Measurements from ENCODE around the gene MTUS2.

The MTUS2 gene

GRCh38 chr13:29449726-29450125 is 629.6 kb downstream of the MTUS2 start:
- Histone ChIP-seq H3K9me3 (no peaks in the 10 kb centered on the region), H3K27me3 (ENCODE audit: low read depth) (no peaks in the 10 kb centered on the region), H3K4me1 (no peaks in the 10 kb centered on the region), H3K36me3 (replicated peaks) (no peaks in the 10 kb centered on the region), H3K4me3 (no peak overlapping the region)
- in situ Hi-C loops (cut with MboI; ENCODE audit: low sequenced_read_pairs) = no loop called here
- DNase-seq (ENCODE audit: low spot score in 2 of 2) = no peak

GRCh38 chr13:29451976-29452375 is 631.8 kb downstream of the MTUS2 start:
- no peaks in the 10 kb centered on the region for H3K36me3 ChIP-seq (replicated peaks)
- no peak for DNase-seq (ENCODE audit: low spot score in 2 of 2)
- no peaks in the 10 kb centered on the region for H3K4me1 ChIP-seq
- no peak overlapping the region for H3K4me3 ChIP-seq
- no peaks in the 10 kb centered on the region for H3K27me3 ChIP-seq (ENCODE audit: low read depth)
- in situ Hi-C loops (cut with MboI; ENCODE audit: low sequenced_read_pairs) = no loop called here
- no peaks in the 10 kb centered on the region for H3K9me3 ChIP-seq

GRCh38 chr13:29452773-29453616 is 632.9 kb downstream of the MTUS2 start:
- no peaks in the 10 kb centered on the region for H3K9me3 ChIP-seq
- in situ Hi-C loops (cut with MboI; ENCODE audit: low sequenced_read_pairs) = no loop called here
- H3K4me1 ChIP-seq = no peaks in the 10 kb centered on the region
- no peak overlapping the region for H3K4me3 ChIP-seq
- DNase-seq (ENCODE audit: low spot score in 2 of 2) = no peak
- H3K36me3 ChIP-seq (replicated peaks) = no peaks in the 10 kb centered on the region
- no peaks in the 10 kb centered on the region for H3K27me3 ChIP-seq (ENCODE audit: low read depth)

GRCh38 chr13:29453617-29454011 is 633.5 kb downstream of the MTUS2 start:
- Histone ChIP-seq H3K4me1 (no peaks in the 10 kb centered on the region), H3K9me3 (no peaks in the 10 kb centered on the region), H3K36me3 (replicated peaks) (no peaks in the 10 kb centered on the region), H3K4me3 (no peak overlapping the region), H3K27me3 (ENCODE audit: low read depth) (no peaks in the 10 kb centered on the region)
- in situ Hi-C loops (cut with MboI; ENCODE audit: low sequenced_read_pairs) = no loop called here
- no peak for DNase-seq (ENCODE audit: low spot score in 2 of 2)

- Histone ChIP-seq H3K27me3 (ENCODE audit: low read depth) (no peaks in the 10 kb centered on the region), H3K36me3 (replicated peaks) (no peaks in the 10 kb centered on the region), H3K9me3 (no peaks in the 10 kb centered on the region), H3K4me3 (no peak overlapping the region), H3K4me1 (no peaks in the 10 kb centered on the region)
- peak in 1 of 2 experiments; percentile 27 for DNase-seq (ENCODE audit: low spot score in 2 of 2)
- in situ Hi-C loops (cut with MboI; ENCODE audit: low sequenced_read_pairs) = no loop called here
These were observed 634.9 kb downstream of the MTUS2 start for GRCh38 chr13:29454931-29455481.

- Histone ChIP-seq H3K27me3 (ENCODE audit: low read depth) (no peaks in the 10 kb centered on the region), H3K4me3 (no peak overlapping the region), H3K9me3 (no peaks in the 10 kb centered on the region), H3K4me1 (no peaks in the 10 kb centered on the region), H3K36me3 (replicated peaks) (no peaks in the 10 kb centered on the region)
- in situ Hi-C loops (cut with MboI; ENCODE audit: low sequenced_read_pairs) = no loop called here
- no peak for DNase-seq (ENCODE audit: low spot score in 2 of 2)
These were observed 636.3 kb downstream of the MTUS2 start for GRCh38 chr13:29456419-29456818.

- no peaks in the 10 kb centered on the region for H3K4me1 ChIP-seq
- in situ Hi-C loops (cut with MboI; ENCODE audit: low sequenced_read_pairs) = no loop called here
- DNase-seq (ENCODE audit: low spot score in 2 of 2) = peak in 1 of 2 experiments; percentile 9
- no peaks in the 10 kb centered on the region for H3K9me3 ChIP-seq
- no peak overlapping the region for H3K4me3 ChIP-seq
- no peaks in the 10 kb centered on the region for H3K27me3 ChIP-seq (ENCODE audit: low read depth)
- H3K36me3 ChIP-seq (replicated peaks) = no peaks in the 10 kb centered on the region
These were observed 637.2 kb downstream of the MTUS2 start for GRCh38 chr13:29457299-29457698.

GRCh38 chr13:29458419-29458818 is 638.3 kb downstream of the MTUS2 start:
- no peak for DNase-seq (ENCODE audit: low spot score in 2 of 2)
- in situ Hi-C loops (cut with MboI; ENCODE audit: low sequenced_read_pairs) = no loop called here
- H3K36me3 ChIP-seq (replicated peaks) = no peaks in the 10 kb centered on the region
- no peaks in the 10 kb centered on the region for H3K4me1 ChIP-seq
- no peaks in the 10 kb centered on the region for H3K9me3 ChIP-seq
- H3K4me3 ChIP-seq = no peak overlapping the region
- no peaks in the 10 kb centered on the region for H3K27me3 ChIP-seq (ENCODE audit: low read depth)

GRCh38 chr13:29459813-29460355 is 639.7 kb downstream of the MTUS2 start:
- Histone ChIP-seq H3K4me3 (no peak overlapping the region), H3K4me1 (no peaks in the 10 kb centered on the region), H3K36me3 (replicated peaks) (no peaks in the 10 kb centered on the region), H3K9me3 (no peaks in the 10 kb centered on the region), H3K27me3 (ENCODE audit: low read depth) (no peaks in the 10 kb centered on the region)
- in situ Hi-C loops (cut with MboI; ENCODE audit: low sequenced_read_pairs) = no loop called here
- DNase-seq (ENCODE audit: low spot score in 2 of 2) = no peak

GRCh38 chr13:29464105-29464679 is 644.1 kb downstream of the MTUS2 start:
- H3K27me3 ChIP-seq (ENCODE audit: low read depth) = no peaks in the 10 kb centered on the region
- no peaks in the 10 kb centered on the region for H3K4me1 ChIP-seq
- no peaks in the 10 kb centered on the region for H3K36me3 ChIP-seq (replicated peaks)
- no peaks in the 10 kb centered on the region for H3K9me3 ChIP-seq
- no peak for DNase-seq (ENCODE audit: low spot score in 2 of 2)
- in situ Hi-C loops (cut with MboI; ENCODE audit: low sequenced_read_pairs) = no loop called here
- H3K4me3 ChIP-seq = no peak overlapping the region

GRCh38 chr13:29465741-29466293 is 645.7 kb downstream of the MTUS2 start:
- in situ Hi-C loops (cut with MboI; ENCODE audit: low sequenced_read_pairs) = no loop called here
- Histone ChIP-seq H3K27me3 (ENCODE audit: low read depth) (no peaks in the 10 kb centered on the region), H3K4me1 (no peaks in the 10 kb centered on the region), H3K4me3 (no peak overlapping the region), H3K9me3 (no peaks in the 10 kb centered on the region), H3K36me3 (replicated peaks) (no peaks in the 10 kb centered on the region)
- no peak for DNase-seq (ENCODE audit: low spot score in 2 of 2)

GRCh38 chr13:29471551-29471950 is 651.4 kb downstream of the MTUS2 start:
- in situ Hi-C loops (cut with MboI; ENCODE audit: low sequenced_read_pairs) = no loop called here
- H3K27me3 ChIP-seq (ENCODE audit: low read depth) = peaks cover 3% of the 10 kb centered on the region; the same call in 1 of the 2 replicates
- H3K4me1 ChIP-seq = no peaks in the 10 kb centered on the region
- no peaks in the 10 kb centered on the region for H3K36me3 ChIP-seq (replicated peaks)
- H3K4me3 ChIP-seq = no peak overlapping the region
- H3K9me3 ChIP-seq = no peaks in the 10 kb centered on the region
- no peak for DNase-seq (ENCODE audit: low spot score in 2 of 2)

GRCh38 chr13:29472332-29472961 is 652.3 kb downstream of the MTUS2 start:
- H3K4me1 ChIP-seq = no peaks in the 10 kb centered on the region
- peak; percentile 60 to 80 for DNase-seq (ENCODE audit: low spot score in 2 of 2)
- H3K9me3 ChIP-seq = no peaks in the 10 kb centered on the region
- in situ Hi-C loops (cut with MboI; ENCODE audit: low sequenced_read_pairs) = no loop called here
- H3K4me3 ChIP-seq = no peak overlapping the region
- peaks cover 3% of the 10 kb centered on the region; the same call in 1 of the 2 replicates for H3K27me3 ChIP-seq (ENCODE audit: low read depth)
- H3K36me3 ChIP-seq (replicated peaks) = no peaks in the 10 kb centered on the region
